K562 (cell line): Measurements from ENCODE around the gene ZBTB44. TPM values are rescaled to one million over a fixed set of nuclear protein-coding genes. Genes with fewer than 3 reads are reported as not detected.

Experiments
- CCAR2 ChIP-seq: fragments of 200-400 bp; formaldehyde crosslinking; IDR thresholded peaks from 2 replicates; pipeline ENCODE4 v1.6.1; 2017; ENCODE audit warnings: mild to moderate bottlenecking, low read depth, low read length
- CSDE1 ChIP-seq, 2 experiments: fragments of 450-650 bp; IDR thresholded peaks; 2 replicates each; pipeline ENCODE4 v1.6.1; 2016; ENCODE audit warnings: mild to moderate bottlenecking in 1 of 2
- FOSL1 ChIP-seq: fragments of 200-800 bp; sonication (Bioruptor generic); conservative IDR thresholded peaks from 2 replicates; pipeline ENCODE4 v1.6.1; 2016; ENCODE audit warnings: missing genetic modification characterization, missing compliant biosample characterization
- MEF2A ChIP-seq: IDR thresholded peaks from 2 replicates; pipeline ENCODE4 v1.6.1; 2011; ENCODE audit warnings: low read depth, mild to moderate bottlenecking, low read length, moderate library complexity; ENCODE audit not compliant: control insufficient read depth
- NELFE ChIP-seq: IDR thresholded peaks from 2 replicates; pipeline ENCODE4 v1.6.1; 2011; ENCODE audit warnings: mild to moderate bottlenecking; ENCODE audit not compliant: insufficient read depth, insufficient read length
- NFRKB ChIP-seq: fragments of 450-650 bp; IDR thresholded peaks from 2 replicates; pipeline ENCODE4 v1.6.1; 2016; ENCODE audit warnings: low read depth
- PHB ChIP-seq: fragments of 250-450 bp; sonication (Bioruptor Pico); IDR thresholded peaks from 2 replicates; pipeline ENCODE4 v1.5.0; 2021
- PTBP1 ChIP-seq: fragments of 200-400 bp; formaldehyde crosslinking; IDR thresholded peaks from 2 replicates; pipeline ENCODE4 v1.6.1; 2017; ENCODE audit warnings: low read depth, low read length
- SRSF9 ChIP-seq: fragments of 200-400 bp; formaldehyde crosslinking; IDR thresholded peaks from 2 replicates; pipeline ENCODE4 v1.6.1; 2017; ENCODE audit warnings: low read depth, low read length, borderline replicate concordance
- STAT5B ChIP-seq: fragments of 250-450 bp; sonication (Bioruptor Pico); IDR thresholded peaks from 2 replicates; pipeline ENCODE4 v1.8.0; 2021; ENCODE audit warnings: mild to moderate bottlenecking, inconsistent platforms
- ZNF583 ChIP-seq: fragments of 250-450 bp; sonication (Bioruptor Pico); IDR thresholded peaks from 2 replicates; pipeline ENCODE4 v1.4.0; 2020
- polyA plus RNA-seq, 8 experiments: library from polyadenylated mRNA; depleted of rRNA in 4 of 8; stranded (reverse) in 5 of 8; unstranded in 3 of 8; fragments of >200 nt; fragmentation: Nextera tagmentation in 2 of 8; fragmentation: Illumina TruSeq in 1 of 8; extraction: Ambion mirVana in 2 of 8; extraction: Trizol in 1 of 8; gene quantifications; 2 replicates each; pipeline versions ENCODE4 v1.2.1 to v1.2.3, GENCODE V29; 2011 to 2014; ENCODE audit warnings: inconsistent platforms in 1 of 8, missing spikeins in 1 of 8
- total RNA-seq, 7 experiments: library from RNA; depleted of rRNA in 6 of 7; stranded (reverse); fragments of >200 nt in 6 of 7; fragmentation: Illumina TruSeq in 2 of 7; extraction: Trizol in 2 of 7; gene quantifications; 2 replicates each; pipeline versions ENCODE4 v1.2.1 to v1.2.3, GENCODE V29; 2011 to 2021; ENCODE audit warnings: low replicate concordance in 1 of 7
- TF ChIP-seq, protein P1 (sequence below), 2 experiments: fragments of 450-650 bp; IDR thresholded peaks; 2 replicates each; pipeline ENCODE4 v1.6.1; 2016; ENCODE audit warnings: mild to moderate bottlenecking in 2 of 2, borderline replicate concordance in 1 of 2, low read depth in 1 of 2, moderate library complexity in 1 of 2

ZBTB44 gene
- total and polyA plus RNA-seq, 9 of the 15 experiments (the other 6 are each of a cell fraction or from before 2014, with no cell fraction given) = 4.7 to 27.1 (median 17.3) TPM

- TF ChIP-seq, protein P1, sequence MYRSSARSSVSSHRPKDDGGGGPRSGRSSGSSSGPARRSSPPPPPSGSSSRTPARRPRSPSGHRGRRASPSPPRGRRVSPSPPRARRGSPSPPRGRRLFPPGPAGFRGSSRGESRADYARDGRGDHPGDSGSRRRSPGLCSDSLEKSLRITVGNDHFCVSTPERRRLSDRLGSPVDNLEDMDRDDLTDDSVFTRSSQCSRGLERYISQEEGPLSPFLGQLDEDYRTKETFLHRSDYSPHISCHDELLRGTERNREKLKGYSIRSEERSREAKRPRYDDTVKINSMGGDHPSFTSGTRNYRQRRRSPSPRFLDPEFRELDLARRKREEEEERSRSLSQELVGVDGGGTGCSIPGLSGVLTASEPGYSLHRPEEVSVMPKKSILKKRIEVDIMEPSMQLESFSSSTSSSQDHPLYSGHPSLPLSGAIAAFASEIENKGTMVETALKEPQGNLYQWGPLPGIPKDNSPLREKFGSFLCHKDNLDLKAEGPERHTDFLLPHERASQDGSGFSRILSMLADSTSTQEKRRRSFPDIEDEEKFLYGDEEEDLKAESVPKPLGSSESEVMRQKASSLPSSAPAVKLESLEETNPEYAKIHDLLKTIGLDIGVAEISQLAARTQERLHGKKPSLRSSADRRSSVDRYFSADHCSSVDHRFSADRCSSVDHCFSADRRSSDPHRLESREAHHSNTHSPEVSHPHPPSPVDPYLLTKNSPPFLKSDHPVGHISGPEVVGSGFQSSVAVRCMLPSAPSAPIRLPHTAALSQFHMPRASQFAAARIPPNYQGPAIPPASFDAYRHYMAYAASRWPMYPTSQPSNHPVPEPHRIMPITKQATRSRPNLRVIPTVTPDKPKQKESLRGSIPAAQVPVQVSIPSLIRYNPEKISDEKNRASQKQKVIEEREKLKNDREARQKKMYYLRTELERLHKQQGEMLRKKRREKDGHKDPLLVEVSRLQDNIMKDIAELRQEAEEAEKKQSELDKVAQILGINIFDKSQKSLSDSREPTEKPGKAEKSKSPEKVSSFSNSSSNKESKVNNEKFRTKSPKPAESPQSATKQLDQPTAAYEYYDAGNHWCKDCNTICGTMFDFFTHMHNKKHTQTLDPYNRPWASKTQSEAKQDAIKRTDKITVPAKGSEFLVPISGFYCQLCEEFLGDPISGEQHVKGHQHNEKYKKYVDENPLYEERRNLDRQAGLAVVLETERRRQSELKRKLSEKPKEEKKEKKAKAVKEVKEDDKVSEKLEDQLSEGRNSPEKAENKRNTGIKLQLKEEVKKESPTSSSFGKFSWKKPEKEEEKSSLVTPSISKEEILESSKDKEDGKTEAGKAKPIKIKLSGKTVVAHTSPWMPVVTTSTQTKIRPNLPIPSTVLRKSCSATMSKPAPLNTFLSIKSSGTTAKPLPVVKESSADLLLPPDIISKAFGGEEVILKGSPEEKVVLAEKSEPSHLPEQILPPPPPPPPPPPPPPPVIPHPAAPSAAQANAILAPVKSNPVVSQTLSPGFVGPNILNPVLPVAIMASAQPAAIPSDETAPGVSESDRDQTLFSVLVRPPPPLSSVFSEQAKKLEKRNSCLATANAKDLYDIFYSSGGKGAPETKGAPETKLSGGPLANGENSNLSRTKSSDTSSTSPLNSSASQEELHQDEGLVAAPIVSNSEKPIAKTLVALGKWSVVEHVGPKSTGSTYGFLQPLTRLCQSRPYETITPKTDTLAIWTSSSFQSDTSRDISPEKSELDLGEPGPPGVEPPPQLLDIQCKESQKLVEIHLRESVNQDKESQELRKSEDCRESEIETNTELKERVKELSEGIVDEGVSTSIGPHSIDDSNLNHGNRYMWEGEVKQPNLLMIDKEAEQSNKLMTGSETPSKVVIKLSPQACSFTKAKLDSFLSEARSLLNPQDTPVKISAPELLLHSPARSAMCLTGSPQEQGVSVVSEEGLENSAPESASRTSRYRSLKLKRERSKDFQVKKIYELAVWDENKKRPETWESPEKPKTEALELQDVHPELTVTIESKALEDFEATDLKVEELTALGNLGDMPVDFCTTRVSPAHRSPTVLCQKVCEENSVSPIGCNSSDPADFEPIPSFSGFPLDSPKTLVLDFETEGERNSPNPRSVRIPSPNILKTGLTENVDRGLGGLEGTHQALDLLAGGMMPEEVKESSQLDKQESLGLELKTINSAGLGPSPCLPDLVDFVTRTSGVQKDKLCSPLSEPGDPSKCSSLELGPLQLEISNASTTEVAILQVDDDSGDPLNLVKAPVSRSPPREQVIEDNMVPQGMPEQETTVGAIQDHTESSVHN (IDR thresholded peaks at IDR 0.05; ENCODE audit: borderline replicate concordance in 1 of 2, low read depth in 1 of 2) = no peak
- TF ChIP-seq PTBP1 (no peak), PHB (CRISPR knock-in tag) (no peak), CCAR2 (no peak), FOSL1 (tag) (no peak), ZNF583 (no peak), SRSF9 (no peak), CSDE1 (IDR thresholded peaks at IDR 0.05) (no peak), STAT5B (no peak), NFRKB (no peak), MEF2A (no peak), NELFE (no peak)
These were observed 7.4 kb upstream of the ZBTB44 start (continued) for GRCh38 chr11:130322126-130322525.
